HEK293 (cell line): ENCODE results near the gene ST3GAL2.

Experiments used
- CTCF ChIA-PET: fragments of 350-600 bp; formaldehyde crosslinking; extraction: SDS; loops from one replicate; lab custom pipeline; 2021; ENCODE audit warnings: antibody characterized with exemption; lab: Yijun Ruan, JAX
- POLR2A ChIA-PET: fragments of 300-600 bp; formaldehyde crosslinking; extraction: SDS; loops from one replicate; lab custom pipeline; 2020; ENCODE audit warnings: antibody characterized with exemption, inconsistent platforms; lab: Yijun Ruan, JAX
- H3K27ac ChIP-seq: fragments of 200-500 bp; sonication (Bioruptor generic); 2 replicates; pipeline ENCODE4 v1.5.1; 2014; ENCODE audit warnings: low read depth, low read length, control low read depth, inconsistent platforms; ENCODE audit errors: extremely low read depth
- H3K36me3 ChIP-seq, 2 experiments: fragments of 200-500 bp in 1 of 2; sonication (Bioruptor generic) in 1 of 2; 1 replicate in 1 of 2; 2 replicates in 1 of 2; pipeline ENCODE4 v1.5.1; 2014 to 2017; ENCODE audit warnings: inconsistent platforms in 2 of 2, low read length in 2 of 2; ENCODE audit not compliant: control insufficient read depth in 2 of 2, insufficient read depth in 1 of 2
- H3K4me1 ChIP-seq: fragments of 200-500 bp; sonication (Bioruptor generic); 2 replicates; pipeline ENCODE4 v1.5.1; 2014; ENCODE audit warnings: mild to moderate bottlenecking, low read length, inconsistent platforms; ENCODE audit not compliant: control insufficient read depth, insufficient read depth
- H3K4me3 ChIP-seq: 2 replicates; pipeline ENCODE4 v1.5.1; 2011; ENCODE audit warnings: low read depth, mild to moderate bottlenecking, control low read depth, low read length, moderate library complexity
- H3K9me3 ChIP-seq: fragments of 200-500 bp; sonication (Bioruptor generic); 2 replicates; pipeline ENCODE4 v1.5.1; 2014; ENCODE audit warnings: low read depth, low read length, inconsistent platforms; ENCODE audit not compliant: control insufficient read depth, insufficient read depth
- GLIS1 ChIP-seq: fragments of 450-650 bp; formaldehyde crosslinking; IDR thresholded peaks from 2 replicates; pipeline ENCODE4 v1.5.1; 2016; ENCODE audit warnings: missing biosample characterization, missing genetic modification characterization
- OSR2 ChIP-seq: fragments of 450-650 bp; formaldehyde crosslinking; IDR thresholded peaks from 2 replicates; pipeline ENCODE4 v1.5.1; 2016; ENCODE audit warnings: missing biosample characterization, missing genetic modification characterization
- SALL2 ChIP-seq: fragments of 450-650 bp; formaldehyde crosslinking; IDR thresholded peaks from 2 replicates; pipeline ENCODE4 v1.5.0; 2017; ENCODE audit warnings: missing biosample characterization, mild to moderate bottlenecking, missing genetic modification characterization, borderline replicate concordance
- TRIM28 ChIP-seq: IDR thresholded peaks from 2 replicates; pipeline ENCODE4 v1.6.1; 2011; ENCODE audit warnings: low read length, control low read depth, borderline replicate concordance
- ZBTB21 ChIP-seq: fragments of 450-650 bp; formaldehyde crosslinking; IDR thresholded peaks from 2 replicates; pipeline ENCODE4 v1.5.1; 2017; ENCODE audit warnings: missing biosample characterization, missing genetic modification characterization
- ZBTB48 ChIP-seq: fragments of 450-650 bp; formaldehyde crosslinking; IDR thresholded peaks from 2 replicates; pipeline ENCODE4 v1.5.1; 2016; ENCODE audit warnings: missing biosample characterization, missing genetic modification characterization
- ZEB2 ChIP-seq: fragments of 450-650 bp; formaldehyde crosslinking; IDR thresholded peaks from 2 replicates; pipeline ENCODE4 v1.5.1; 2016; ENCODE audit warnings: missing biosample characterization, missing genetic modification characterization
- ZFP37 ChIP-seq: fragments of 450-650 bp; formaldehyde crosslinking; IDR thresholded peaks from 2 replicates; pipeline ENCODE4 v1.5.1; 2016; ENCODE audit warnings: missing biosample characterization, missing genetic modification characterization
- ZNF112 ChIP-seq: fragments of 450-650 bp; formaldehyde crosslinking; IDR thresholded peaks from 2 replicates; pipeline ENCODE4 v1.5.0; 2017; ENCODE audit warnings: missing biosample characterization, missing genetic modification characterization
- ZNF121 ChIP-seq: fragments of 450-650 bp; formaldehyde crosslinking; IDR thresholded peaks from 2 replicates; pipeline ENCODE4 v1.5.1; 2016; ENCODE audit warnings: missing biosample characterization, missing genetic modification characterization
- ZNF157 ChIP-seq: fragments of 450-650 bp; formaldehyde crosslinking; IDR thresholded peaks from 2 replicates; pipeline ENCODE4 v1.5.1; 2016; ENCODE audit warnings: missing biosample characterization, missing genetic modification characterization
- ZNF2 ChIP-seq: fragments of 450-650 bp; formaldehyde crosslinking; IDR thresholded peaks from 2 replicates; pipeline ENCODE4 v1.5.1; 2016; ENCODE audit warnings: missing biosample characterization, missing genetic modification characterization
- ZNF211 ChIP-seq: fragments of 450-650 bp; formaldehyde crosslinking; IDR thresholded peaks from 2 replicates; pipeline ENCODE4 v1.5.1; 2016; ENCODE audit warnings: low read depth, missing biosample characterization, missing genetic modification characterization
- ZNF223 ChIP-seq: fragments of 450-650 bp; formaldehyde crosslinking; IDR thresholded peaks from 2 replicates; pipeline ENCODE4 v1.5.1; 2016; ENCODE audit warnings: missing biosample characterization, missing genetic modification characterization
- ZNF23 ChIP-seq: fragments of 450-650 bp; formaldehyde crosslinking; IDR thresholded peaks from 2 replicates; pipeline ENCODE4 v1.5.1; 2016; ENCODE audit warnings: missing biosample characterization, missing genetic modification characterization, borderline replicate concordance
- ZNF302 ChIP-seq: fragments of 450-650 bp; formaldehyde crosslinking; IDR thresholded peaks from 2 replicates; pipeline ENCODE4 v1.5.1; 2016; ENCODE audit warnings: missing biosample characterization, missing genetic modification characterization, low read depth
- ZNF335 ChIP-seq: fragments of 450-650 bp; formaldehyde crosslinking; conservative IDR thresholded peaks from 2 replicates; pipeline ENCODE4 v1.5.1; 2016; ENCODE audit warnings: missing biosample characterization, missing genetic modification characterization
- ZNF350 ChIP-seq: fragments of 450-650 bp; formaldehyde crosslinking; IDR thresholded peaks from 2 replicates; pipeline ENCODE4 v1.5.0; 2017; ENCODE audit warnings: missing biosample characterization, mild to moderate bottlenecking, missing genetic modification characterization
- ZNF391 ChIP-seq: fragments of 450-650 bp; formaldehyde crosslinking; IDR thresholded peaks from 2 replicates; pipeline ENCODE4 v1.5.1; 2016; ENCODE audit warnings: low read depth, missing biosample characterization, missing genetic modification characterization, borderline replicate concordance
- ZNF510 ChIP-seq: fragments of 450-650 bp; formaldehyde crosslinking; IDR thresholded peaks from 2 replicates; pipeline ENCODE4 v1.5.1; 2018; ENCODE audit warnings: mild to moderate bottlenecking, missing genetic modification characterization, missing biosample characterization; ENCODE audit not compliant: insufficient replicate concordance
- ZNF521 ChIP-seq: fragments of 450-650 bp; formaldehyde crosslinking; IDR thresholded peaks from 2 replicates; pipeline ENCODE4 v1.5.1; 2017; ENCODE audit warnings: missing biosample characterization, mild to moderate bottlenecking, missing genetic modification characterization
- ZNF549 ChIP-seq: fragments of 450-650 bp; IDR thresholded peaks from 2 replicates; pipeline ENCODE4 v1.5.1; 2018; ENCODE audit warnings: missing biosample characterization, missing genetic modification characterization, mild to moderate bottlenecking, inconsistent platforms, moderate library complexity
- ZNF561 ChIP-seq: fragments of 450-650 bp; IDR thresholded peaks from 2 replicates; pipeline ENCODE4 v1.5.1; 2018; ENCODE audit warnings: missing biosample characterization, missing genetic modification characterization, borderline replicate concordance
- ZNF621 ChIP-seq: fragments of 450-650 bp; formaldehyde crosslinking; IDR thresholded peaks from 2 replicates; pipeline ENCODE4 v1.5.1; 2017; ENCODE audit warnings: missing biosample characterization, missing genetic modification characterization
- ZNF623 ChIP-seq: fragments of 450-650 bp; formaldehyde crosslinking; IDR thresholded peaks from 2 replicates; pipeline ENCODE4 v1.5.1; 2016; ENCODE audit warnings: missing biosample characterization, missing genetic modification characterization
- ZNF658 ChIP-seq: fragments of 450-650 bp; formaldehyde crosslinking; IDR thresholded peaks from 2 replicates; pipeline ENCODE4; 2016; ENCODE audit warnings: missing biosample characterization, missing genetic modification characterization
- ZNF777 ChIP-seq: fragments of 450-650 bp; formaldehyde crosslinking; IDR thresholded peaks from 2 replicates; pipeline ENCODE4 v1.5.1; 2017; ENCODE audit warnings: missing biosample characterization, missing genetic modification characterization, borderline replicate concordance
- TF ChIP-seq, protein P1 (sequence below): fragments of 450-650 bp; formaldehyde crosslinking; IDR thresholded peaks from 2 replicates; pipeline ENCODE4 v1.5.1; 2016; ENCODE audit warnings: missing biosample characterization, missing genetic modification characterization
- TF ChIP-seq, protein P2 (sequence below): fragments of 450-650 bp; formaldehyde crosslinking; IDR thresholded peaks from 2 replicates; pipeline ENCODE4 v1.5.1; 2016; ENCODE audit warnings: missing biosample characterization, missing genetic modification characterization
- TF ChIP-seq, protein P3 (sequence below): fragments of 450-650 bp; formaldehyde crosslinking; IDR thresholded peaks from 2 replicates; pipeline ENCODE4 v1.5.1; 2016; ENCODE audit warnings: missing biosample characterization, missing genetic modification characterization
- TF ChIP-seq, protein P4 (sequence below): fragments of 450-650 bp; formaldehyde crosslinking; IDR thresholded peaks from 2 replicates; pipeline ENCODE4 v1.5.1; 2016; ENCODE audit warnings: missing biosample characterization, missing genetic modification characterization

ST3GAL2 gene

DNA sequence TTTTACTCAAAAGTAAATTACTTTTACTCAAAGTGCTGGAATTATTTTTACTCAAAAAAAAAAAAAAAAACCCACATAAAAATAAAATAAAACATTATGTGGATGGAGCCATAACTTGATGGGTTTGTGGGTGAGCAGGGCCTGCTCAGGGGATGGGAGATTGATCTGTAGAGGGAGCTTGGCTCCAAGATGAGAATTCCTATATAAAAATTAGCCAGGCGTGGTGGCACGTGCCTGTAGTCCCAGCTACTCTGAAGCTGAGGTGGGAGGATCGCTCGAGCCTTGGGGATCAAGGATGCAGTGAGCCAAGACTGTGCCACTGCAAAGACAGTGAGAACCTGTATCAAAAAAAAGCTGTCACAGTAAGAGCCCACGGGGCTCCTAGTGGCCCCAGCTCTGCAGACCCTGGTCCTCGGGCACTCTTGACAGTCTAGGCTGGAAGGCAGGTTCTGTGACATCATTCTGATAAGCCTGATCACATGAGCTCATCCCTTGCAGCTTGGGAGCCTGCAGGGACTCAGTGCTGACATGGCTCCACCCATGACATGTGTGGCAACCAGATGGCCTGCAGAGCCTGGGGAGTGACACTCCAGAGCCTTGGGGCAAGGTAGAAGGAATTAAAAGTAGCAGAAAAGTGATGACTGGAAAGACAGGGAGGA lies 42.5 kb downstream of the ST3GAL2 start (continued):
- TF ChIP-seq ZBTB48 (no peak), ZBTB21 (tag by site-specific recombination) (peak; percentile 78), OSR2 (no peak), GLIS1 (tag by site-specific recombination) (0 out of 2 replicates have a peak, but pooled peaks have one; percentile 32), ZNF121 (no peak)

DNA sequence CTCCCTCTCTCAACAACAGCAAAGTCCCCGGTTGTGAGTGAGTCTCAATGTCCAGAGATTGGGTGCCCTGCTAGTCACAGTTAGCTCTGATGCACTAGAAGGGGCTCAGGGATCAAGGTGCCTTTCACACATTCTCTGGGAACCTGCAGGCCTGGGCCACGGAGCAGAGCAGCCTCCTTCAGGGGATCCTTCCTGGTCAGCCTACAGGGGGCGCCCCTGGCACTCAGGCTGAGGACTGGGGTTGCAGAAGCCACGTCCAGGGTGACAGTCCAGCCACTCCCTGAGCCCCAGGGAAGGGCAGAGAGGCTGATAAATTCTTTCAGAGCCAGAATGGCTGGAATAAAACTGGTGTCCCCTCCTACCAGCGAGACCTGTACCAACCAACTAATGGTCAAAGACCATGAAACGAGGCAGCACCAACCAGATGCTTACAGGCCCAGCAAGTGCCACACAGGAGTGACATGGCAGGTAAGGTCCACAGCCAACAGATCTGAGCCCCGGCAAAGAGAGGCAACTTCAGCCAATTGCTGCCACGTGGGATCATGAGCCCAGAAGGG lies 43.5 kb downstream of the ST3GAL2 start:
- H3K9me3 ChIP-seq: no peaks in the 10 kb centered on the region
- peaks cover 0 to 68% of the 10 kb centered on the region in 2 experiments; a peak in 1 of 3 replicates for H3K36me3 ChIP-seq
- H3K27ac ChIP-seq: no peak overlapping the region
- CTCF ChIA-PET: interaction anchor here (0.6 to 1.6 kb wide), 8 partner anchors 9 to 183 kb away, joined by 3 to 4 read pairs (median 3); partner anchors contain the start of genes FCSK and ST3GAL2
- no peaks in the 10 kb centered on the region for H3K4me1 ChIP-seq
- TF ChIP-seq ZNF623 (tag by site-specific recombination) (no peak), SALL2 (tag by site-specific recombination) (no peak), ZNF223 (tag by site-specific recombination) (no peak), ZNF2 (tag by site-specific recombination) (0 out of 2 replicates have a peak, but pooled peaks have one; percentile 23), ZNF23 (tag by site-specific recombination) (no peak), TRIM28 (no peak), ZNF211 (tag by site-specific recombination) (no peak), ZNF621 (tag by site-specific recombination) (no peak), ZFP37 (tag by site-specific recombination) (no peak), ZNF157 (no peak), ZEB2 (tag by site-specific recombination) (no peak), ZNF391 (no peak), ZNF561 (tag by site-specific recombination) (0 out of 2 replicates have a peak, but pooled peaks have one; percentile 35), ZNF510 (tag by site-specific recombination) (no peak), ZNF112 (tag by site-specific recombination) (no peak), ZNF350 (no peak), ZNF777 (tag by site-specific recombination) (no peak), ZNF521 (tag by site-specific recombination) (no peak), ZNF335 (no peak), ZNF549 (tag by site-specific recombination) (no peak), ZNF658 (tag by site-specific recombination) (no peak), ZNF302 (no peak)
- TF ChIP-seq, protein P1, sequence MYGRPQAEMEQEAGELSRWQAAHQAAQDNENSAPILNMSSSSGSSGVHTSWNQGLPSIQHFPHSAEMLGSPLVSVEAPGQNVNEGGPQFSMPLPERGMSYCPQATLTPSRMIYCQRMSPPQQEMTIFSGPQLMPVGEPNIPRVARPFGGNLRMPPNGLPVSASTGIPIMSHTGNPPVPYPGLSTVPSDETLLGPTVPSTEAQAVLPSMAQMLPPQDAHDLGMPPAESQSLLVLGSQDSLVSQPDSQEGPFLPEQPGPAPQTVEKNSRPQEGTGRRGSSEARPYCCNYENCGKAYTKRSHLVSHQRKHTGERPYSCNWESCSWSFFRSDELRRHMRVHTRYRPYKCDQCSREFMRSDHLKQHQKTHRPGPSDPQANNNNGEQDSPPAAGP: 0 out of 2 replicates have a peak, but pooled peaks have one; percentile 19
- TF ChIP-seq, protein P2, sequence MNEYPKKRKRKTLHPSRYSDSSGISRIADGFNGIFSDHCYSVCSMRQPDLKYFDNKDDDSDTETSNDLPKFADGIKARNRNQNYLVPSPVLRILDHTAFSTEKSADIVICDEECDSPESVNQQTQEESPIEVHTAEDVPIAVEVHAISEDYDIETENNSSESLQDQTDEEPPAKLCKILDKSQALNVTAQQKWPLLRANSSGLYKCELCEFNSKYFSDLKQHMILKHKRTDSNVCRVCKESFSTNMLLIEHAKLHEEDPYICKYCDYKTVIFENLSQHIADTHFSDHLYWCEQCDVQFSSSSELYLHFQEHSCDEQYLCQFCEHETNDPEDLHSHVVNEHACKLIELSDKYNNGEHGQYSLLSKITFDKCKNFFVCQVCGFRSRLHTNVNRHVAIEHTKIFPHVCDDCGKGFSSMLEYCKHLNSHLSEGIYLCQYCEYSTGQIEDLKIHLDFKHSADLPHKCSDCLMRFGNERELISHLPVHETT (tag by site-specific recombination): no peak
- TF ChIP-seq, protein P3, sequence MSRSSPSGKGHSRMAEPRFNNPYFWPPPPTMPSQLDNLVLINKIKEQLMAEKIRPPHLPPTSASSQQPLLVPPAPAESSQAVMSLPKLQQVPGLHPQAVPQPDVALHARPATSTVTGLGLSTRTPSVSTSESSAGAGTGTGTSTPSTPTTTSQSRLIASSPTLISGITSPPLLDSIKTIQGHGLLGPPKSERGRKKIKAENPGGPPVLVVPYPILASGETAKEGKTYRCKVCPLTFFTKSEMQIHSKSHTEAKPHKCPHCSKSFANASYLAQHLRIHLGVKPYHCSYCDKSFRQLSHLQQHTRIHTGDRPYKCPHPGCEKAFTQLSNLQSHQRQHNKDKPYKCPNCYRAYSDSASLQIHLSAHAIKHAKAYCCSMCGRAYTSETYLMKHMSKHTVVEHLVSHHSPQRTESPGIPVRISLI (tag by site-specific recombination): no peak
- TF ChIP-seq, protein P4, sequence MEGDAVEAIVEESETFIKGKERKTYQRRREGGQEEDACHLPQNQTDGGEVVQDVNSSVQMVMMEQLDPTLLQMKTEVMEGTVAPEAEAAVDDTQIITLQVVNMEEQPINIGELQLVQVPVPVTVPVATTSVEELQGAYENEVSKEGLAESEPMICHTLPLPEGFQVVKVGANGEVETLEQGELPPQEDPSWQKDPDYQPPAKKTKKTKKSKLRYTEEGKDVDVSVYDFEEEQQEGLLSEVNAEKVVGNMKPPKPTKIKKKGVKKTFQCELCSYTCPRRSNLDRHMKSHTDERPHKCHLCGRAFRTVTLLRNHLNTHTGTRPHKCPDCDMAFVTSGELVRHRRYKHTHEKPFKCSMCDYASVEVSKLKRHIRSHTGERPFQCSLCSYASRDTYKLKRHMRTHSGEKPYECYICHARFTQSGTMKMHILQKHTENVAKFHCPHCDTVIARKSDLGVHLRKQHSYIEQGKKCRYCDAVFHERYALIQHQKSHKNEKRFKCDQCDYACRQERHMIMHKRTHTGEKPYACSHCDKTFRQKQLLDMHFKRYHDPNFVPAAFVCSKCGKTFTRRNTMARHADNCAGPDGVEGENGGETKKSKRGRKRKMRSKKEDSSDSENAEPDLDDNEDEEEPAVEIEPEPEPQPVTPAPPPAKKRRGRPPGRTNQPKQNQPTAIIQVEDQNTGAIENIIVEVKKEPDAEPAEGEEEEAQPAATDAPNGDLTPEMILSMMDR (tag by site-specific recombination): peak; percentile 57; the same call in 1 of the 2 replicates
- TF ChIP-seq, all 188 proteins: peak for 4
- POLR2A ChIA-PET: interaction anchor here (1.8 kb wide), 1 partner anchor 14 kb away, joined by 7 read pairs; no protein-coding TSS in a partner anchor
- no peak overlapping the region for H3K4me3 ChIP-seq
